Suprapubic skin (tissue), 4 donors: Measurements from ENCODE around the gene CHKB. TPM values are rescaled to one million over a fixed set of nuclear protein-coding genes. Genes with fewer than 3 reads are reported as not detected.

Experiments used
- DNase-seq, 2 donors: peaks; one replicate each; pipeline ENCODE4 v3.0.0-alpha.2; 2019; ENCODE audit warnings: low spot score in 2 of 2
- H3K27ac ChIP-seq: fragments of 200-600 bp; sonication (generic); one replicate; pipeline ENCODE4 v1.5.1; 2019
- H3K27me3 ChIP-seq: fragments of 200-600 bp; sonication (generic); one replicate; pipeline ENCODE4 v1.5.1; 2019
- H3K36me3 ChIP-seq: fragments of 200-600 bp; sonication (generic); one replicate; pipeline ENCODE4 v1.5.1; 2019
- H3K4me1 ChIP-seq: fragments of 200-600 bp; sonication (generic); one replicate; pipeline ENCODE4 v1.5.1; 2019
- H3K4me3 ChIP-seq: fragments of 200-600 bp; sonication (generic); one replicate; pipeline ENCODE4 v1.5.1; 2019; ENCODE audit warnings: mild to moderate bottlenecking
- H3K9me3 ChIP-seq: fragments of 200-600 bp; sonication (generic); one replicate; pipeline ENCODE4 v1.5.1; 2019
- EP300 ChIP-seq: sonication (generic); formaldehyde crosslinking; IDR thresholded peaks from one replicate; pipeline ENCODE4 v1.6.1; 2017; ENCODE audit warnings: antibody characterized with exemption
- POLR2A ChIP-seq, 2 donors: fragments of 450-650 bp; IDR thresholded peaks; one replicate each; pipeline ENCODE4 v1.6.1; 2017; ENCODE audit warnings: antibody characterized with exemption in 2 of 2, mild to moderate bottlenecking in 2 of 2, moderate library complexity in 2 of 2
- POLR2AphosphoS5 ChIP-seq, 3 donors: sonication (generic); formaldehyde crosslinking; IDR thresholded peaks; one replicate each; pipeline ENCODE4 v1.6.1; 2017; ENCODE audit warnings: antibody characterized with exemption in 3 of 3
- WGBS: methylation state at CpG from one replicate; pipeline ENCODE4 v1.1.5; 2018; 5-methylcytosine and 5-hydroxymethylcytosine counted together
- total RNA-seq, 4 donors: library from RNA; depleted of rRNA; stranded (reverse); fragments of >200 nt; gene quantifications; one replicate each; pipeline ENCODE4 v1.1.0, GENCODE V29; 2016
- TF ChIP-seq, protein P1 (sequence below), 2 donors: fragments of 200-600 bp in 1 of 2; fragments of 450-650 bp in 1 of 2; sonication (generic) in 1 of 2; IDR thresholded peaks; one replicate each; pipeline ENCODE4 v1.5.1; 2016 to 2019; ENCODE audit warnings: antibody characterized with exemption in 2 of 2, mild to moderate bottlenecking in 1 of 2, moderate library complexity in 1 of 2

The CHKB gene
- total RNA-seq, 4 donors from 2014 or later, result 43.0 to 86.5 (median 73.0) TPM

DNA sequence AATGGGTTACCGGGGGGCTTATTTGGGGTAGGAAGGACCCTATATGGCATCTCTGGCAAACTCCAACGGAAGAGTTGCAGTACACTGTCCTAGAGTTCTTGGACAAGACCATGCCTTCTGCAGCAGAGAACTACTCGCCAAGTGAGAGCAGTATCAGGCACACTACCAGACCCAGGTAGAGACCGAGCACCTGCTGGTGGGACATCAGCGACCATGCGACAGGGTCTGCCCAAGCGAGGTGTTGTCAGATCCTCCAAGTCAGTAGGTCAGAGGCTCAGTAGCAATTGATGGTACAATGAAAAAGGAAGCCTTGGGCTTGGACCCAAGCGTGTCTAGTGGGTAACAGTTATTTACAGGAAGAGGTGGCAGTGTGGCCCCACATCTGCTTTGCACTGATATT is 3.1 kb upstream of the CHKB start:
- WGBS, result 89% methylated on average over 8 of the region's 8 CpGs
- Histone ChIP-seq H3K27ac (no peak overlapping the region), H3K4me3 (no peak overlapping the region), H3K9me3 (no peaks in the 10 kb centered on the region), H3K27me3 (no peaks in the 10 kb centered on the region), H3K36me3 (no peaks in the 10 kb centered on the region), H3K4me1 (peaks cover 21% of the 10 kb centered on the region)
- DNase-seq, result peak in 1 of 2 donors; percentile 42
- TF ChIP-seq, protein P1, sequence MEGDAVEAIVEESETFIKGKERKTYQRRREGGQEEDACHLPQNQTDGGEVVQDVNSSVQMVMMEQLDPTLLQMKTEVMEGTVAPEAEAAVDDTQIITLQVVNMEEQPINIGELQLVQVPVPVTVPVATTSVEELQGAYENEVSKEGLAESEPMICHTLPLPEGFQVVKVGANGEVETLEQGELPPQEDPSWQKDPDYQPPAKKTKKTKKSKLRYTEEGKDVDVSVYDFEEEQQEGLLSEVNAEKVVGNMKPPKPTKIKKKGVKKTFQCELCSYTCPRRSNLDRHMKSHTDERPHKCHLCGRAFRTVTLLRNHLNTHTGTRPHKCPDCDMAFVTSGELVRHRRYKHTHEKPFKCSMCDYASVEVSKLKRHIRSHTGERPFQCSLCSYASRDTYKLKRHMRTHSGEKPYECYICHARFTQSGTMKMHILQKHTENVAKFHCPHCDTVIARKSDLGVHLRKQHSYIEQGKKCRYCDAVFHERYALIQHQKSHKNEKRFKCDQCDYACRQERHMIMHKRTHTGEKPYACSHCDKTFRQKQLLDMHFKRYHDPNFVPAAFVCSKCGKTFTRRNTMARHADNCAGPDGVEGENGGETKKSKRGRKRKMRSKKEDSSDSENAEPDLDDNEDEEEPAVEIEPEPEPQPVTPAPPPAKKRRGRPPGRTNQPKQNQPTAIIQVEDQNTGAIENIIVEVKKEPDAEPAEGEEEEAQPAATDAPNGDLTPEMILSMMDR (IDR thresholded peaks at IDR 0.05), result no peak
- TF ChIP-seq POLR2AphosphoS5 (IDR thresholded peaks at IDR 0.05), result no peak
- no peak for TF ChIP-seq POLR2A (IDR thresholded peaks at IDR 0.05)
- no peak for TF ChIP-seq EP300

DNA sequence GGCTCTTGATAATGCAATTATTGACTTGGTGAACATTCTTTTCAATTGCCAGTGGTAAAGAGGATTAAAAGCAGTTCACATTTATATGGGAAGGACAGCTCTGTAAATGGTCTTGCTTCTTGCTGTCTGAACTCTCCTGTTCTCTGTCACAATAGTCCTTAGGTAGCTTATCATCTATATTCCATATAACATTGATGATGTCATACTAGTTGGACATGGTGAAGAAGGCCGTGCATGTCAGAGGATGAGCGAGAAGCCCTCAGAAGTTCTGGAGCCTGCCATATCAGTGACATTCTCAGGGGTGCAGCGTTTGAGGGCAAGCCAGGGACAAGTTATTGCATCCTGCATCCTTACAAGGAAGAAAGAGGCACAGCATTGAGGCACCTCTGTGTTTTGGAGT is 2.6 kb upstream of the CHKB start:
- no peak overlapping the region for H3K4me3 ChIP-seq
- H3K27me3 ChIP-seq, result no peaks in the 10 kb centered on the region
- peak in 1 of 2 donors; percentile 14 for DNase-seq
- H3K27ac ChIP-seq, result no peak overlapping the region
- peaks cover 21% of the 10 kb centered on the region for H3K4me1 ChIP-seq
- peaks cover under 1% of the 10 kb centered on the region for H3K36me3 ChIP-seq
- no peaks in the 10 kb centered on the region for H3K9me3 ChIP-seq
- WGBS, result 92% methylated on average over 3 of the region's 3 CpGs
- TF ChIP-seq, protein P1 (IDR thresholded peaks at IDR 0.05), result no peak
- no peak for TF ChIP-seq POLR2AphosphoS5 (IDR thresholded peaks at IDR 0.05)
- no peak for TF ChIP-seq POLR2A (IDR thresholded peaks at IDR 0.05)
- TF ChIP-seq EP300, result no peak

DNA sequence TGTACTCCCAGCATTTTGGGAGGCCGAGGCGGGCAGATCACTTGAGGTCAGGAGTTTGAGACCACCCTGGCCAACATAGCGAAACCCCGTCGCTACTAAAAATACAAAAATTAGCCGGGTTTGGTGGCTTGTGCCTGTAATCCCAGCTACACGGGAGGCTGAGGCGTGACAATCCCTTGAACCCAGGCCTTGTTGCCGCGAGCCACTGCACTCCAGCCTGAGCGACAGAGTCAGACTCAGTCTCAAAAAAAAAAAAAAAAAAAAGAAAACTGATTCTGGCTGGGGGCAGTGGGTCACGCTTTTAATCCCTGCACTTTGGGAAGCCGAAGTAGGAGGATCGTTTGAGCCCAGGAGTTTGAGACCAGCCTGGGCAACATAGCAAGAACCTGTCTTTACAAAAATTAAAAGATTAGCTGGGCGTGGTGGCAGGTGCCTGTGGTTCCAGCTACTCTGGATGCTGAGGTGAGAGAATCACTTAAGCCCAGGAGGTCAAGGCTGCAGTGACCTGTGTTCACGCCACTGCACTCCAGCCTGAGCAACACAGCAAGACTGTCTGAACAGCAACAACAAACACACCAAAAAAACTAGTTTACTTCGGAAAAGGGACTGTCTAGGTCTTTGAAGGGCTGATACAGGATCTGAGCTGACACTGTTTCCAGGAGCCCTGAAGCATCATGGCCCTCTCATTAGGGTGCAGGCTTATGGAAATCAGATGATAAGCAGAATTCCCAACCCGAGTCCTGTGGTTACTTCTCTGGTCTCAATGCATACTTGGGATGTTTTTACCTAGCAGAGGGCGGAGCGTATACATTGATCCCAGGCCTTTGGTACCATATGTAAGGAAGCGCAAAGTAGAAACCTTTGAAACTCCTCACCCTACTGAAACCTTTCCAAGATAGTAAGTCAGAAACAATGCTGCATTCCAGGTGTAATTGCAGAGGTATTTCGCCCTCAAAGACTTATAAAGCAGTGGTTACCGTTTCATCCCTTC is 1.8 kb upstream of the CHKB start:
- TF ChIP-seq EP300, result no peak
- no peak for TF ChIP-seq POLR2A (IDR thresholded peaks at IDR 0.05)
- TF ChIP-seq, protein P1 (IDR thresholded peaks at IDR 0.05), result no peak
- no peak for TF ChIP-seq POLR2AphosphoS5 (IDR thresholded peaks at IDR 0.05)
- no peaks in the 10 kb centered on the region for H3K9me3 ChIP-seq
- 93% methylated on average over 23 of the region's 23 CpGs for WGBS
- no peak overlapping the region for H3K4me3 ChIP-seq
- peaks cover 6% of the 10 kb centered on the region for H3K36me3 ChIP-seq
- H3K4me1 ChIP-seq, result peaks cover 21% of the 10 kb centered on the region
- peak in 1 of 2 donors; percentile 54 for DNase-seq
- H3K27me3 ChIP-seq, result no peaks in the 10 kb centered on the region
- H3K27ac ChIP-seq, result no peak overlapping the region

DNA sequence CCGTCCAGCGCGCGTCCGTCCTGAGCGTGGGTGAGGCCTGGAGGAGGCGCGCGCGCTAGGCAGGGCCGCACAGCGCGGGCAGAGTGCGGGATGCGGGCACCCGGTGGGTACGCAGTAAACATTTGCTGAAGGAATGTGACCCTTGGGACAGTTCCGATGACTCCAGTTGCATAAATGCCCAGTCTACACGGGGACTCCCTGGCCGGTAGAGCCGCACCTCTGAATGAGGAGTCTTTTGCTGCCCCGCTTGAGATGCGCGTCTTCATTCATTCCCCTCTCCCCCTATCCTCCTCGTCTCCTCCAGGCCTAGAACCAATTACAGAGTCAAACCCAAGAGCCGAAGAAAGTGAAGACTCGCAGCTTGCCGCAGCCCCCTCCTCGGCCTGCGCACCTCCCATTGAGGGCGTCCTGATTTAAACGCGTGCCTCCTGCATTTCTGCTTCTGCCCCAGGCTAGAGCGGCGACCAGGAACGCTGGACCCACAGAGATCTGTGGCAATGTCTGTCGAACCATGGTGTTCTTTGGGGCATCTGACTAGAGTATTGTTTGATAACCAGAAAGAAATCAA is 729 bp upstream of the CHKB start:
- Histone ChIP-seq H3K27me3 (no peaks in the 10 kb centered on the region), H3K4me3 (peak overlapping the region; percentile 81), H3K9me3 (no peaks in the 10 kb centered on the region), H3K4me1 (peaks cover 29% of the 10 kb centered on the region), H3K36me3 (peaks cover 14% of the 10 kb centered on the region), H3K27ac (peak overlapping the region; percentile 97)
- DNase-seq, result peak in 1 of 2 donors; percentile 55
- WGBS, result 15% methylated on average over 19 of the region's 37 CpGs
- TF ChIP-seq POLR2A (IDR thresholded peaks at IDR 0.05), result no peak
- TF ChIP-seq POLR2AphosphoS5 (IDR thresholded peaks at IDR 0.05), result no peak
- TF ChIP-seq, protein P1 (IDR thresholded peaks at IDR 0.05), result no peak
- no peak for TF ChIP-seq EP300

DNA sequence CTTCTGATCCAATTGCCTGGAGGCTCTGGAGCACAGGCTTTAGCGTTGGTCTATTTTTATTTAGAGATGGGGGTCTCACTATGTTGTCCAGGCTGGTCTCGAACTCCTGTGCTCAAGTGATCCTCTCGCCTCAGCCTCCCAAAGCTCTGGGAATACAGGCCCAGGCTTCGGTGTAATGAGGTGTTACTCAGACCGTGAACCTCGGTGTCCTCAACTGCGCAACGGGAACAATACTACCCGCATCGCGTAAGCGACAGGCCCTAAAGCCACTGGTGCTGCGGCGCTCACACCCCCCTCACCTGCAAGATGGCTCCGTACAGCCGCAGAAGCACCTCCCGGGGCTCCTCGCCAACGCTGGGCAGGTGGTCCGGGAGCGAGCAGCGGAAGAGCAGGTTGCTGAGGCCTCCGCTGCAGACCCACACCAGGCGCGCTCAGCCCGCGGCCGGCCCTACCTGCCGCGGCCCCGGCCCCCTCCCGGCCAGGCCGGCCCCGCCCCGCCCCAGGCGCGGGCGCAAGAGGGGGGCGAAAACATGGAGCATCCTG is 628 bp downstream of the CHKB start:
- WGBS, result 20% methylated on average over 2 of the region's 39 CpGs
- no peaks in the 10 kb centered on the region for H3K9me3 ChIP-seq
- no peak for TF ChIP-seq POLR2A (IDR thresholded peaks at IDR 0.05)
- no peak for TF ChIP-seq EP300
- TF ChIP-seq, protein P1 (IDR thresholded peaks at IDR 0.05), result no peak
- no peak for TF ChIP-seq POLR2AphosphoS5 (IDR thresholded peaks at IDR 0.05)
- no peak for DNase-seq
- H3K36me3 ChIP-seq, result peaks cover 14% of the 10 kb centered on the region
- no peaks in the 10 kb centered on the region for H3K27me3 ChIP-seq
- H3K27ac ChIP-seq, result peak overlapping the region; percentile 97
- H3K4me3 ChIP-seq, result peak overlapping the region; percentile 81
- H3K4me1 ChIP-seq, result peaks cover 35% of the 10 kb centered on the region
